ENCODE measurements around the gene JSRP1. TPM values are rescaled to one million over a fixed set of nuclear protein-coding genes. Genes with fewer than 3 reads are reported as not detected.
A peak's percentile ranks its signal among the peaks of the same experiment; 100 is the strongest.

JSRP1 gene
- total and polyA plus RNA-seq, 2 donors (not counting 1 experiment from before 2014, with no cell fraction given): not detected

DNA sequence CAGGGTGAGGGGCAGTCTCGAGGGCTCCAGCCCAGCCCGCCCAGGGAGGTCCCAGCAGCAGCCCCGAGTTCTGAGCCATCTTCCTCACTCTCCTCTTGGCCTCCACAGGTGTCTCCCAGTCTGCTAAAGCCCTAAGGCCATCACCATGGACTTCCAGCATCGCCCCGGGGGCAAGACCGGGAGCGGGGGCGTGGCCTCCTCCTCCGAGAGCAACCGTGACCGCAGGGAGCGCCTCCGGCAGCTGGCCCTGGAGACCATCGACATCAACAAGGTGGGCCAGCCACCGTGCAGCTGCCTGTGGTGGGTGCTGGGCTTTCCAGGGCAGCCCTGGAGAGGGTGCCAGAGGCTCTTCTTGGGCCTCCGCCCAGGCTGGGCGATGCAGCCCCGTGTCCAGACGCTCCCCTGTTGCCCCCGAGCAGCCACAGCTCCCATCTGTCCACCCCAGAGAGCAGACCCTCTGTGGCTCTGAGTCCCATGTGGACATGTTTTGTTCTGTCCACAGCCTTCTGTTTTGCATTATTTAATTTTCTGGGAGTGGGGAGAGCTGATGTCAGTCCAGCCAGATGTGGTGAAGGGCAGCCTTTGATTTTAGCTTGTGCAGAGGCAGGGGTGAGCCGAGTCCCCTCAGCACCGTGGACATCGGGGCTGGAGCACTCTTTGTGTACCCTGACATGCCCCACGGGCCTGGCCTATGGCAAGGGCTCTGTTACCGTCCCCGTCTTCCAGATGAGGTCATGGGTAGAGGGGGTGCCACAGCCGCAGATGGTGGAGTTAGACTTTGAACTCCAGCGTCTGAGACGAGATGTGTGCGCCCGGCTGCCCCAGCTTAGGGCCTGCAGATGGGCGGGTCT is 12.7 kb downstream of the JSRP1 start:
- no peak overlapping the region for H3K9ac ChIP-seq (ENCODE audit: insufficient read depth, low read length)
- peaks cover 60% of the 10 kb centered on the region for H3K79me2 ChIP-seq (ENCODE audit: control insufficient read depth, insufficient read depth, low read length)
- H3K27me3 ChIP-seq (ENCODE audit: control insufficient read depth, insufficient read depth, low read length): no peaks in the 10 kb centered on the region
- no peak overlapping the region for H2AFZ ChIP-seq (ENCODE audit: low read length)
- no peak overlapping the region for H3K4me2 ChIP-seq (ENCODE audit: extremely low read depth, insufficient read depth, low read length)
- DNase-seq (ENCODE audit: low read depth in 2 of 2): no peak
- peaks cover 11% of the 10 kb centered on the region for H3K4me1 ChIP-seq (ENCODE audit: control insufficient read depth, extremely low read depth, insufficient read depth, low read length)
- no peaks in the 10 kb centered on the region for H3K9me3 ChIP-seq (ENCODE audit: control insufficient read depth, insufficient read depth, low read depth, low read length)
- peaks cover 34% of the 10 kb centered on the region for H3K36me3 ChIP-seq (ENCODE audit: control insufficient read depth, insufficient read depth, low read length)
- no peak for TF ChIP-seq EZH2 (IDR thresholded peaks at IDR 0.05; ENCODE audit: low read length, missing control alignments)
- TF ChIP-seq, protein P1, sequence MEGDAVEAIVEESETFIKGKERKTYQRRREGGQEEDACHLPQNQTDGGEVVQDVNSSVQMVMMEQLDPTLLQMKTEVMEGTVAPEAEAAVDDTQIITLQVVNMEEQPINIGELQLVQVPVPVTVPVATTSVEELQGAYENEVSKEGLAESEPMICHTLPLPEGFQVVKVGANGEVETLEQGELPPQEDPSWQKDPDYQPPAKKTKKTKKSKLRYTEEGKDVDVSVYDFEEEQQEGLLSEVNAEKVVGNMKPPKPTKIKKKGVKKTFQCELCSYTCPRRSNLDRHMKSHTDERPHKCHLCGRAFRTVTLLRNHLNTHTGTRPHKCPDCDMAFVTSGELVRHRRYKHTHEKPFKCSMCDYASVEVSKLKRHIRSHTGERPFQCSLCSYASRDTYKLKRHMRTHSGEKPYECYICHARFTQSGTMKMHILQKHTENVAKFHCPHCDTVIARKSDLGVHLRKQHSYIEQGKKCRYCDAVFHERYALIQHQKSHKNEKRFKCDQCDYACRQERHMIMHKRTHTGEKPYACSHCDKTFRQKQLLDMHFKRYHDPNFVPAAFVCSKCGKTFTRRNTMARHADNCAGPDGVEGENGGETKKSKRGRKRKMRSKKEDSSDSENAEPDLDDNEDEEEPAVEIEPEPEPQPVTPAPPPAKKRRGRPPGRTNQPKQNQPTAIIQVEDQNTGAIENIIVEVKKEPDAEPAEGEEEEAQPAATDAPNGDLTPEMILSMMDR (conservative IDR thresholded peaks at IDR 0.05 in 1 of 2, IDR thresholded peaks at IDR 0.05 in 1 of 2; ENCODE audit: low read depth in 1 of 2, low read length in 2 of 2): no peak
- H3K4me3 ChIP-seq (replicated peaks in 1 of 4; ENCODE audit: control extremely low read depth in 1 of 4, insufficient read depth in 1 of 4, low read depth in 3 of 4, low read length in 4 of 4): no peak overlapping the region
- peaks cover 4% of the 10 kb centered on the region for H4K20me1 ChIP-seq (ENCODE audit: control insufficient read depth, extremely low read depth, insufficient read depth, low read length)
- H3K27ac ChIP-seq (ENCODE audit: insufficient read depth, low read length): peak overlapping the region; percentile 20

DNA sequence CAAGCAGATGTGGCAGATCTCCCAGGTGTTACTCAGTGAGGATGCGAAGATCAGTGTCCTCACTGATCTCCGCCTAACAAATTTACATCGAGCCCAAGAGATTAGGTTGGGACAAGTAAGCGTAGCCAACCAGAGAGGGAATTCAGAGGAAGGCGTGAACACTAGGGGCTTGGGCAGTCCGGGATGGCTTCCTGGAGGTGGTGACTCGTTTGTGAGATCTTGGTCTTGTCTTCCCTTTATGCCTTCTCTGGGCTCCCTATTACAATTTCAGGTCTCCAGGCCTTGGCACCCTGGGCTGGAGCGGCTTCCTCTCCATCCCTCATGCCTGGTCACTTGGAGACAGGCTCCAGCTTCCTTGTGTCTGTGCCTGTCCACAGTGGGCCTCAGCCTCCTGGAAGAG is 13.4 kb downstream of the JSRP1 start:
- TF ChIP-seq EZH2 (IDR thresholded peaks at IDR 0.05; ENCODE audit: low read length, missing control alignments): no peak
- no peak for DNase-seq (ENCODE audit: low read depth in 2 of 2)
- Histone ChIP-seq H3K36me3 (ENCODE audit: control insufficient read depth, insufficient read depth, low read length) (peaks cover 34% of the 10 kb centered on the region), H3K79me2 (ENCODE audit: control insufficient read depth, insufficient read depth, low read length) (peaks cover 67% of the 10 kb centered on the region), H3K9ac (ENCODE audit: insufficient read depth, low read length) (no peak overlapping the region), H3K4me3 (replicated peaks in 1 of 4; ENCODE audit: control extremely low read depth in 1 of 4, insufficient read depth in 1 of 4, low read depth in 3 of 4, low read length in 4 of 4) (no peak overlapping the region), H3K9me3 (ENCODE audit: control insufficient read depth, insufficient read depth, low read depth, low read length) (no peaks in the 10 kb centered on the region), H3K4me1 (ENCODE audit: control insufficient read depth, extremely low read depth, insufficient read depth, low read length) (peaks cover 13% of the 10 kb centered on the region), H3K27ac (ENCODE audit: insufficient read depth, low read length) (no peak overlapping the region), H4K20me1 (ENCODE audit: control insufficient read depth, extremely low read depth, insufficient read depth, low read length) (peaks cover 4% of the 10 kb centered on the region), H3K27me3 (ENCODE audit: control insufficient read depth, insufficient read depth, low read length) (no peaks in the 10 kb centered on the region), H2AFZ (ENCODE audit: low read length) (no peak overlapping the region), H3K4me2 (ENCODE audit: extremely low read depth, insufficient read depth, low read length) (no peak overlapping the region)

DNA sequence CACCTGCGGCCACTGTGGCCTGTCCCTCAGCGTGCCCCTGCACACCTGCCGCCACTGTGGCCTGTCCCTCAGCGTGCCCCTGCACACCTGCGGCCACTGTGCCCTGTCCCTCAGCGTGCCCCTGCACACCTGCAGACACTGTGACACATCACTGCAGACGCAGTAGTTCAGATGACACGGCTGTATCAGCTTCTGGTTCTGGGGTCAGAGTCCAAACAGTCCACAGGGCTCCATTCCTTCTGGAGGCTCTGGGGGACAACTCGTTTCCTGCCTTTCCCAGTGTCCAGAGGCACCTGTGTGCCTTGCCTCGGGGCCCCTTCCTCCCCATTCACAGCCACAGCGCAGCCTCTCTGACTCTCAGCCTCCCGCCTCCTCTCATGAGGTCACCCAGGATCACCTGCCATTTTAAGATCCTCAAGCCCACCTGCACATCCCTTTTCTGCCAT is 14.1 kb downstream of the JSRP1 start:
- peaks cover 74% of the 10 kb centered on the region for H3K79me2 ChIP-seq (ENCODE audit: control insufficient read depth, insufficient read depth, low read length)
- H3K4me3 ChIP-seq (replicated peaks in 1 of 4; ENCODE audit: control extremely low read depth in 1 of 4, insufficient read depth in 1 of 4, low read depth in 3 of 4, low read length in 4 of 4): no peak overlapping the region
- peaks cover 31% of the 10 kb centered on the region for H3K36me3 ChIP-seq (ENCODE audit: control insufficient read depth, insufficient read depth, low read length)
- H3K9ac ChIP-seq (ENCODE audit: insufficient read depth, low read length): no peak overlapping the region
- H3K4me2 ChIP-seq (ENCODE audit: extremely low read depth, insufficient read depth, low read length): no peak overlapping the region
- H3K27me3 ChIP-seq (ENCODE audit: control insufficient read depth, insufficient read depth, low read length): no peaks in the 10 kb centered on the region
- peaks cover 4% of the 10 kb centered on the region for H4K20me1 ChIP-seq (ENCODE audit: control insufficient read depth, extremely low read depth, insufficient read depth, low read length)
- peaks cover 16% of the 10 kb centered on the region for H3K4me1 ChIP-seq (ENCODE audit: control insufficient read depth, extremely low read depth, insufficient read depth, low read length)
- no peaks in the 10 kb centered on the region for H3K9me3 ChIP-seq (ENCODE audit: control insufficient read depth, insufficient read depth, low read depth, low read length)
- DNase-seq (ENCODE audit: low read depth in 2 of 2): no peak
- no peak overlapping the region for H2AFZ ChIP-seq (ENCODE audit: low read length)
- no peak overlapping the region for H3K27ac ChIP-seq (ENCODE audit: insufficient read depth, low read length)
- no peak for TF ChIP-seq EZH2 (IDR thresholded peaks at IDR 0.05; ENCODE audit: low read length, missing control alignments)
- TF ChIP-seq, protein P1 (conservative IDR thresholded peaks at IDR 0.05 in 1 of 2, IDR thresholded peaks at IDR 0.05 in 1 of 2; ENCODE audit: low read depth in 1 of 2, low read length in 2 of 2): no peak

Data from fibroblast of lung (primary cell).